Ovary (tissue), 3 donors: Measurements from ENCODE around the gene PPM1E.

Source experiments
- EP300 ChIP-seq: sonication (generic); formaldehyde crosslinking; IDR thresholded peaks from one replicate; pipeline ENCODE4 v1.6.1; 2017; ENCODE audit warnings: antibody characterized with exemption
- POLR2A ChIP-seq: fragments of 450-650 bp; IDR thresholded peaks from one replicate; pipeline ENCODE4 v1.6.1; 2017; ENCODE audit warnings: antibody characterized with exemption, mild to moderate bottlenecking, moderate library complexity
- TF ChIP-seq, protein P1 (sequence below), 3 donors: fragments of 450-650 bp in 2 of 3; fragments of 200-600 bp in 1 of 3; IDR thresholded peaks; one replicate each; pipeline versions ENCODE4 v1.5.1 to v1.8.0; 2016 to 2022; ENCODE audit warnings: antibody characterized with exemption in 3 of 3, mild to moderate bottlenecking in 1 of 3
- donor health status: DM: no; HTN: no; CAD: no.

- TF ChIP-seq POLR2A, result no peak
- TF ChIP-seq, protein P1, sequence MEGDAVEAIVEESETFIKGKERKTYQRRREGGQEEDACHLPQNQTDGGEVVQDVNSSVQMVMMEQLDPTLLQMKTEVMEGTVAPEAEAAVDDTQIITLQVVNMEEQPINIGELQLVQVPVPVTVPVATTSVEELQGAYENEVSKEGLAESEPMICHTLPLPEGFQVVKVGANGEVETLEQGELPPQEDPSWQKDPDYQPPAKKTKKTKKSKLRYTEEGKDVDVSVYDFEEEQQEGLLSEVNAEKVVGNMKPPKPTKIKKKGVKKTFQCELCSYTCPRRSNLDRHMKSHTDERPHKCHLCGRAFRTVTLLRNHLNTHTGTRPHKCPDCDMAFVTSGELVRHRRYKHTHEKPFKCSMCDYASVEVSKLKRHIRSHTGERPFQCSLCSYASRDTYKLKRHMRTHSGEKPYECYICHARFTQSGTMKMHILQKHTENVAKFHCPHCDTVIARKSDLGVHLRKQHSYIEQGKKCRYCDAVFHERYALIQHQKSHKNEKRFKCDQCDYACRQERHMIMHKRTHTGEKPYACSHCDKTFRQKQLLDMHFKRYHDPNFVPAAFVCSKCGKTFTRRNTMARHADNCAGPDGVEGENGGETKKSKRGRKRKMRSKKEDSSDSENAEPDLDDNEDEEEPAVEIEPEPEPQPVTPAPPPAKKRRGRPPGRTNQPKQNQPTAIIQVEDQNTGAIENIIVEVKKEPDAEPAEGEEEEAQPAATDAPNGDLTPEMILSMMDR (IDR thresholded peaks at IDR 0.05), result no peak
- TF ChIP-seq EP300, result no peak
These were observed 24.7 kb upstream of the PPM1E start for GRCh38 chr17:58730937-58731336.
